HS-5 (cell line): Measurements from ENCODE around the gene EXOSC7.
"Not testable (repeated sequence)": the region's sequence is repeated elsewhere in the genome, so short reads cannot be mapped to it uniquely, and the experiment has no call there.

Source experiments
- DNase-seq: peaks from one replicate; pipeline ENCODE4 v3.0.0-alpha.2; 2012; ENCODE audit warnings: low read depth

EXOSC7 gene

GRCh38 chr3:44962621-44963393 is 13.2 kb upstream of the EXOSC7 start:
- DNase-seq: no peak

- DNase-seq: no peak
Observed at GRCh38 chr3:44963571-44964325, 12.3 kb upstream of the EXOSC7 start.

- no peak for DNase-seq
Observed at GRCh38 chr3:44965165-44965564, 10.9 kb upstream of the EXOSC7 start.

GRCh38 chr3:44966795-44967278 is 9.2 kb upstream of the EXOSC7 start:
- DNase-seq: no peak

DNA sequence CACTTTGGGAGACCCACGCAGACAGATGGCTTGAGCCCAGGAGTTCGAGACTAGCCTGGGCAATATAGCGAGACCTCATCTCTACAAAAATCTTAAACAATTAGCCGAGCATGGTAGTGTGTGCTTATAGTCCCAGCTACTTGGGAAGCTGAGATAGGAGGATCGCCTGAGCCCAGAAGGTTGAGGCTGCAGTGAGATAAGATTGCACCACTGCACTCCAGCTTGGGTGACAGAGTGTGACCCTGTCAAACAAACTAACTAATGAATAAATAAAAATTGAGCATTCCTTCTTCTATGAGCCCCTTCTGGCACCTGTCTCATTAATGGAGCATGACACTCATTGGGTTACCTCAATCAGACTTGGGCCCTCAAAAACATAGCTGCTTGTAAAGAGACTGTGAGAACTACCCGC is 7.6 kb upstream of the EXOSC7 start:
- DNase-seq: no peak

- no peak for DNase-seq
Observed at GRCh38 chr3:44969154-44969827, 6.8 kb upstream of the EXOSC7 start.

GRCh38 chr3:44969828-44970179 is 6.2 kb upstream of the EXOSC7 start:
- no peak for DNase-seq

- DNase-seq: no peak
Observed at GRCh38 chr3:44970926-44971490, 5.0 kb upstream of the EXOSC7 start.

GRCh38 chr3:44974416-44974815 is 1.6 kb upstream of the EXOSC7 start:
- DNase-seq: no peak

DNA sequence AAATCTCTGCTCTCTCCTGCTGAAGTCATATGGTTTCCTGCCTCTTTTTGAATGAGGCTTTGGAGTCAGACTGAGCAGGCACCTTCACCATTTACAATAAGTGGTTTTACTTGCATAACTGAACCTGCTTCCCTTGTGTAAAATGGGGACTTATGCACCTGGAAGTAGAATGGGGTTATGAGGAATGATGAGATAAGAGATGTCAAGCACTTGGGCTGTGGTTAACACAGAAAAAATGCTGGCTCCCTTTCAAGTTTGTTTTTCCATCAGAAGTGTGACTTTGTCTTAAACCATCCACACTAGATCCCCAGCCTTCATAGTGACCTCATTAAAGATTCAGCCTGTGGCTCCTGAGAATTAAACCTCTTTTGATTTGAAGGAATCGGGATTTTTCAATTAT is 5.2 kb downstream of the EXOSC7 start:
- no peak for DNase-seq

DNA sequence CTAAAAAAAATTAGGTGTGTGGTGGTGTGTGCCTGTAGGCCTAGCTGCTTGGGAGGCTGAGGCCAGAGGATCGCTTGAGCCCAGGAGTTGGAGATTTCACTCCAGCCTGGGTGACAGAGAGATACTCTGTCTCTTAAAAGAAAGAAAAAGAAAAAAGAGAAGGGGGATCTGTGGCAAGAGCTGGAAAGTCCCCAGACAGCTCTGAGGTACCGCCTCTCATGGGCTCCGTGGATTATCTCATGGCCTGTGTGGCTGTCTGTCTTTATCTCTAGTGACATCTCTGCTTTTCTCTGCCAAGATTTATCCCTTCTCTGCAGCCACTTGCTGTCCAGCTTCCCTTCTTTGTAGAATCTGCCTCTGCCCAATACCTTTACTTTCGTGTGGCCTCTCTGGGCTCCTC is 5.7 kb downstream of the EXOSC7 start:
- DNase-seq: no peak

GRCh38 chr3:44982817-44983216 is 6.8 kb downstream of the EXOSC7 start:
- DNase-seq: no peak

DNA sequence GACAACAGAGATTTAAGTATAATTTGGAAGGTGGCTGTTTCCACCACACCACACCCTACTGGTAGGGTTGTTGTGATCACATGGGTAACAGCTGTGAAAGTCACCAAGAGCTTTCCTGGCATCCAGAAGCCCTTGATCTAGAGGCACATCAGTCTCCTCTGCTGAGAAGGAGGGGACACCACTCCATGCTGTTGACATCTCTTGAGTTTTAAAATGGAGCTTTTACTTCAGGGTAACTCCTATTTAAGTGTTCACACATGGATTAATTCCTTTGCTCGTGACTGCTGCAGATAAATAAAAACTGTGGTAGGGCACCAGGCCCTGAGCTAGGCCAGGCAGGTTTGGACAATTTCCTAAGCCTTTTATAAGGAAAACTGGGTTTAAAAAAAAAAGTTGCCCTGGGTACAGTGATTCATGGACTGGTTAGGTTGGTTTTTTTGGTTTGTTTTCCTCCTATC is 7.5 kb downstream of the EXOSC7 start:
- no peak for DNase-seq

- no peak for DNase-seq
Observed at GRCh38 chr3:44984335-44984734, 8.3 kb downstream of the EXOSC7 start.

- DNase-seq: not testable (repeated sequence)
Observed at GRCh38 chr3:44986330-44986729, 10.3 kb downstream of the EXOSC7 start.

GRCh38 chr3:44987332-44987731 is 11.3 kb downstream of the EXOSC7 start:
- DNase-seq: no peak

DNA sequence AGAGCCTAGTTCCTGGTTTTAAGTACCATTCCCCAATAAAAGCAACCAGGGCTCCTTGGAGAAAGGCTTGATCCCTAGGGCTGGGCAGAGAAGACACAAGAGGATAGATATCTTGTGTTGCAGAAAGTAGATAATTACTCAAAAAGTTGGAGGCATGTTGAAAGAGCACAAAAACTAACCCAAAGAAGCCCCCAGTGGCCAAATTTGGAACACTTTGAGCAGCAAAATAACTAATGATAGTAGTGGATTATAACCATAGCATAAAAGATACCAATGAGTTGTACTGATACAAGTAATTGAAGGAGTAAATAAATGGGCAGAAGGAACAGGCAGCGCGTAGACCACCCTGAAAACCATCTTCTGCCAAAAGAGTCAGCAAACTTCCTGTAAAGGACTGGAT is 12.0 kb downstream of the EXOSC7 start:
- DNase-seq: no peak

GRCh38 chr3:44989141-44989540 is 13.1 kb downstream of the EXOSC7 start:
- no peak for DNase-seq

DNA sequence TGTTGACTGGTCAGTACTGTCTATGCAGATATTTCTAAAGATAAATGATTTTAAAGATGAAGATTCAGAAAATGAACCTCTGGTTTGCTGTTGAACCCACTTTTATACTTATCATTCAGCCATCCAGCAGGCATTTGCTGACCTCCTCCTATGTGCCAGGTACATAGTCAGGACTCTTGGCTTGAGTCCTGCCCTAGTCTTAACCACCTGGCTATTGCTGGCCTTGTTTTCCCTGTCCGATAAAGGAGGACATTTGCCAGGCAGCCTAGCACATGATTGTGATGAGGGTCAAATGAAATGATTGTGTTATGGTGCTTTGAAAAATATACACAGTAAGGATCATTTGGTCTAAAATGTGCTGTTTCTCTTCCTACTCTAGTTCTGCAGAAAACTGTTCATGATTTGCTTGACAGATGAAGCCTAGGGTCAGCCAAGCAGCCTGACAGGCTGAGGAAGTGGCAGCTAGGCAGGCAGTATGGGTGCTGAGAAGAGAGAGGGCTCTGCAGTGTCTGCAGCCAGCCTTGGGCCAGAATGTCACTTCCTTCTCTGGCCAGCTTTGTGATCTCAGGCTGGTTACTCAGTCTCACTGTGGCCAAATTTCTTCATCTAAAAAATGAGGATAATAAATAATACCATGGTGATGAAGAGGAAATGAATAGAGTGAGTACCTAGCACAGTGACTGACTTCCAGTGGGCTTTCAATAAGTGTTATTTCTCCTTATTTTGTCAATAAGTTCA is 13.8 kb downstream of the EXOSC7 start:
- DNase-seq: no peak

DNA sequence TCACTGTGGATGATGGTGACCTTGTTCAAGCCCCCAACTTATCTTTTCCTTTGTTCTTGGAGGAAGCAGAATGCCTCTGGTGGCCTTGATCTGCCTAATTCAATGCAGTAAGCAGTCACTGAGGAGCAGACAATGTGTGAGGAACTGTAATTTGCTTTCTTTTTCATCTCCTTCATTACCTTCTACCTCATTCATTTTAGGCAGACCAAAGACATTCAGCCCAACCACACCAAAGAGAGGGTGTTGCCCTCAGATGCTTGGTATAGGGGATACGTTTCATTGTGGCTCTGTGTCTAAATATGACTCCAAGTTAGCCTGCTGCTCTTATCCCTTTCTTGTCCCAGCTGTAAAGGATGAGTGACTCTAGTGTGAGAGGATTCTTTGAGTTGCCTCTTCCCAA is 15.3 kb downstream of the EXOSC7 start:
- no peak for DNase-seq

DNA sequence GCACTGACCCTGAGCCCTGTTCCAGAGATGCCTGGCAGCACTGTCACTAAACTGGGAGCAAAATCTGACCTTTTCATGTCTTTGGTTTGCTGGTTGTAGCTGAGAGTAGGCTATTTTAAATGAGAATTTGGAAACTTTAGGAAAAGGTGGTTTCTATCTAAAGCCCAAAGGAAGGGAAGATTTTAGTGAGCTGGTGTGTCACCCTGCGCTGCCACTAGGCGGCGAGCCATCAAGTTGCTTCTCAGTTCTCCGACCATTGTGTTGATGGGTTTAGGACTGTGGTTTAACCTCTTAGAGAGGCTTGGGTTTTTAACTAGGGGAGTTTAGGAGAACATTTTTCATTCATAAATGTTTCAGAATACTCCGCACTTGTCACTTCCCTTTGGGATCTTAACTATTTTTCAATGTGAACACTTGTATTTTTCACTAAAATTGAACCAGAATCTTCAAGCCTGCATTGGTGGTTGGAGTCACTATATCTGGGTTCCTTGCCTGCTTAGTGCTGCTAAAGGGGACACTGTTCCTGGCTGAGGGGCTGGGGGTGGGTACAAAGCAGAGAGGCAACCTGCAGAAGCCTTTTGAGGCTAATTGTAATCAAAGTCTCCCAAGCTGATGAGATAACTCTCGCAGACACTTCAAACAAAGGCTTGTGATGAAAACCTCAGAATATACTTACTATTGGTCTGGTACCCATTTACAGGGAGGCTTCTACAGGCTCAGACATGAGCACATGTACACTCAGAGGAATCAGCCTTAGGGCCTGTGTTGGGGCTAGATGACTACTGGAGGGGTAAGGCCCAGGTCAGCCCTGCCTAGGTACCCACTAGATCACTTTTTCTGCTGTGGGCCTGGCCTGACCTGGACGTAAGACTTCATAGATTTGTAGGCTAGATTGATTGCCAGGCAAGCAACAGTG is 16.8 kb downstream of the EXOSC7 start:
- DNase-seq: no peak
